Measurements from ENCODE around the gene LAMA2.

DNA sequence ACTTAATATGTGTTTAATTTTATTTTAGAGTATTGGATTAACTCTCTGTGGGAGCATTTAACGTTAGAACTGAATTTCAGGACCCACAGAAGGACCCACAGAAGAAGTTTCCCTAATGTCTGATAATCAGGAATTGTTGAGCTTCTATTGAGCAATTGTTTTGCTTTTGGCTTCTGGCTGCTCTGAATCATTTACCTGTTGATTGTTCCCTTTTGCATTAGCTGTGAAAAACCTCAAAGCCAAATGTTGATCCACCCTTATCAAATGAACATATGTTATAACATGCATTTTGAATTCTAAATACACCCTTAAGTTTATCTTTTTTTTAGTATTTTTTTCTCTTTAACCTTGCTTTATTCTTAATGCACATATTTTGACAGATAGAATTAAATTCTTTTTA, 393.5 kb downstream of the LAMA2 start:
- TF ChIP-seq CTBP1 (IDR thresholded peaks at IDR 0.05; ENCODE audit: borderline replicate concordance) (no peak), HDGF (IDR thresholded peaks at IDR 0.05; ENCODE audit: borderline replicate concordance) (no peak), SP1 (IDR thresholded peaks at IDR 0.05) (no peak), BHLHE40 (IDR thresholded peaks at IDR 0.05; ENCODE audit: borderline replicate concordance) (no peak), TARDBP (IDR thresholded peaks at IDR 0.05) (no peak), ELF4 (IDR thresholded peaks at IDR 0.05) (no peak)
